Measurements from ENCODE around the gene ATP10A.
A peak's percentile ranks its signal among the peaks of the same experiment; 100 is the strongest.
"Not testable (repeated sequence)": the region's sequence is repeated elsewhere in the genome, so short reads cannot be mapped to it uniquely, and the experiment has no call there.

ATP10A gene

DNA sequence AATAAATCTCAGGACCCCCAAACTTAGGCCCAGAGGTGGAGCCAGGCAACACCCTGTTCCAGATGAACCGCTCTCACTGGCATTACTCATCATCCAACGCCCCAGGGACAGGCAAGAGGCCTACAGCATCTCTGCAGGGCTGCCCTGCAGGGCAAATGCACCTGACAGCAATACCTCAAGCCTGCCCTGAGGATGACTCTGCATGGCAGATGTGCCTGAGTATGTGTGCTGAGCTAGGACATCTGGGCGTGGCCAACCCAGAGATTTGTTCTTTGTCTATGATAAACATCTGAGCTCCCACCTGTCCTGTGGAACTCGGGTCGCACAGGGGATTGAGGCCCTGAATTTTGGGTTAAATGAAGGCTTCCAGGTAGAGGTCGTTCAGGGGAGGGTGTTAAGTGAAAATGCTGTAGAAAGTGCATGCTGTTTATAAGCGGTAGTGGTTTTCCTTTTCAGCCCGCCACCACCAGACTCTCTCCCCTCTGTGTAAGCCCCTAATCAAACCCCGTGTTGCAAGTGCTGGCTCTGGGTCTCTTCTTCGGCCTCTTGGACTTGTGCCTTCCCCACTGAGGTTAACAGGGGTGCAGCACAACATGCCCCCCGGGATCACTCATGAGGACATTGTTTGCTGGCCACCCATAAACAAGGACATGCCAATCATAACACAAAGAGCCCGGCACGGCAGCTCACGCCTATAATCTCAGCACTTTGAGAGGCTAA, 92.3 kb downstream of the ATP10A start:
- no peak for DNase-seq (ENCODE audit: low read depth)

DNA sequence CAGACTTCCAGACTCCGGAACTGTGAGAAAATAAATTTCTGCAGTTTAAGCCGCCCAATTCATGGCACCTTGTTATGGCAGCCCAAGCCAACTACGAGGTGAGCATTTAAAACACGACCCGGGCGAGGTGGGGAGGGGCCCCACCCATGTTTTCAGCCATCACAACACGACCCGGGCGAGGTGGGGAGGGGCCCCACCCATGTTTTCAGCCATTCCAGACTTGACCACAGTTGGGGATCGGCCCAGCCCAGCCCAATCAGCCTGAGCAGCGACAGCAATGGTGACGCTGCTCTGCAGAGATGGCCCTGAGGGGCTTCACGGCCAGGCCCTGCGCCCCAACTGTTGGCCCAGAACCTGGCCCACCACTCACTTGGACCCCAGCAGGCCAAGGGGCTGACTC, 93.1 kb downstream of the ATP10A start:
- no peak for DNase-seq (ENCODE audit: low read depth)

DNA sequence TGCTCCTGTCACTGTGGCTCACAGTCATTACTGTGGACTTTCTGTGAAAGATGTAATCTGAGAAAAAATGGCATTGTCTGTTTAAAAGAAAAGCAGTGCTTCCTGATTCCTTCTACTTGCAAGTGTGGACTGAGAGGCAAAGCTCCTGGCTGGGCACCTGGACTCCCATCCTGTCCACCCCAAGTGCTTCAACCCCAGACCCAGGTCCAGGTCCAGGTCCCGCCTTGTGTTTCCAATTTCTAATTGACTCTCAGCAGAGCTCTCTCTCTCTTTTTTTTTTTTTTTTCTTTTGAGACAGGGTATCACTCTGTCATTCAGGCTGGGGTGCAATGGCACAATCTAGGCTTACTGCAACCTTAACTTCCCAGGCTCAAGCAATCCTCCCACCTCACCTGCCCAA, 94.9 kb downstream of the ATP10A start:
- DNase-seq (ENCODE audit: low read depth), result no peak

DNA sequence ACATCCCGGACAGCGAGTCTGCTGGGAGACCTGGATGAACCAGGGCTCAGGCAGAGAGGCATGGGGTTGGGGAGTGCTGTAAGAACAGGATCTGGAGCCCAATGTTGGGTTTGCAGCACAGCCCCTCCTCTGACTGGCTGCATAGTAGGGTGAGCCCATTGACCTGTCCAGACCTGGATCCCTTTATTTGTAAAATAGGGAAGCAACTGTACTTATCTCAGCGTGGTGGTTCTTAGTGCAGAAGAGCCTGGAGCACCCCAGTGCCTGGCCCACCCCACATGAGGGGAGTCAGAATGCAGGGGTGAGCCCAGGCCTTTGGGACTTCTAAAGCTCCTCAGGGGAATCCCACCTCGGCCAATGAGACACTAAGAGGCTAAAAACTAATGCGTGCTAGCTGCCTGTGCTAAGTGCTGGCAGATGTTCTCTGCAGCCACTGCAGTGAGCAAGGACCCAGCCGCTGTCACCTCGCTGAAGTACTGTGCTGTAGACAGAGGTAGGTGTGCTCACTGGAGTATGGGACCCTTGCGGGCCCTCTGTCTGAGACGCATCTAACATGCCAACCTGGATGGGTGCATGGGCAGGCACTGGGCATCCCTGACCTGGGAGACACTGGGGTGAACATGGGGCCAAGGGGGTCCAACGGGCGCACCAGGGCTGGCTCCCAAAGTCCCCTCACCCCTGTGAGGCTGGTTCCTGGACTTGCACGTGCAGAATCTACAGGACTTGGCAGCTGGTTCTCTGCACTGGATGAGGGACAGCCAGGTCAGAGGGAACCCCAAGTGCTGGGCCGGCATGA, 95.6 kb downstream of the ATP10A start:
- no peak for DNase-seq (ENCODE audit: low read depth)

DNA sequence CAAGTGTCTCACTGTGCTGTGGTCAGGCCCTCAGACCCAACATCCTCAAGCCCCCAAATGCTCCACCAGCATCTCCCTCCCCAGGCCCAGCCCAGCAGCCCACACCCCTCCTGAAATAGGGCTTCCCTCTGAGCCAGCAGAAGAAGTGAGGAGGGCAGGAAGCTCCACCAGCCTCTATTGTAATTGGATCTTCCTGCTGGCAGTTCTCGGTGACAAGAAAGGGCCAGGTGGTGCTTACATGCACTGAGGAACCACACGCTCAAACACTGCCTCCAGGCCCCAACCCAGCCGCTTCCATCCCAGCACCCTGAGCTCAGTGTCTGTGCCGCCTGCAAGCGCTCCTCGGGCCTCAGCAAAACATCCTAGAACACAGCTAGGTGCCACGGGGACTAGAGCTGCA, 96.7 kb downstream of the ATP10A start:
- no peak for DNase-seq (ENCODE audit: low read depth)

DNA sequence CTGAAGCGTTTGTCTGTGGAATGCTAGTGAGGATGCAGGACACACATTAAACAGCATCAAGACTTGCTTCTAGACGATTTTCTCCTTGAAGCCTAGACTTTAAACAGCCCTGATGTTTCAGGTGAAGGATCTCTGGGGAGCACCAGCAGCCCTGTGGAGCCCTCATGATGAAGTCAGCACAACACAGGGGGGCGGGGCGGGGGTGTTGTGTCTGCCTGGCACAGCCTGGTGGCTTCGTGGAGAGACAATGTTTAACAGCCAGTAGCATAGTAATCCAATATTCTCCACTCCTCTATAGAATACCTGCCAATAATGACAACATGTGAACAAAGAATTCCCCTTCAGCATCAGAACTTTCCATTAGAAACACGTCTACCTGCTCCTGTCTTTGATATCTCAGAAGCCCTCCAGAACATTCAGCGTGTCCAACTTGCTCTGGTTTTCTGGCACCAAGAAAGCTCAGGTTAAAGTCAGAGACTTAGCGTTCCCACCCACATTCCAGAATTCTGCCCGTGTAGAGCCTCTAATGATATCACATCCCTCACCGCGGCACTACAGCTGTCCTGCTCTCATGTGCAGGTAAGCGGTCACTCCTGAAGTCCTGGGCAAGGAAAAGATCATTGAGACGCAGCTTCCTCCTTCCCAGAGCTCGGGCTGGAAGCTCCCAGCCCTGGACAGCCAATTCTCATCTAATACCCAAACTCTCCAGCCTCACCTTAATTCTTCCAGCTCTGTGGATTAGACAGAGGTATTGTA, 98.0 kb downstream of the ATP10A start:
- no peak for DNase-seq (ENCODE audit: low read depth)

DNA sequence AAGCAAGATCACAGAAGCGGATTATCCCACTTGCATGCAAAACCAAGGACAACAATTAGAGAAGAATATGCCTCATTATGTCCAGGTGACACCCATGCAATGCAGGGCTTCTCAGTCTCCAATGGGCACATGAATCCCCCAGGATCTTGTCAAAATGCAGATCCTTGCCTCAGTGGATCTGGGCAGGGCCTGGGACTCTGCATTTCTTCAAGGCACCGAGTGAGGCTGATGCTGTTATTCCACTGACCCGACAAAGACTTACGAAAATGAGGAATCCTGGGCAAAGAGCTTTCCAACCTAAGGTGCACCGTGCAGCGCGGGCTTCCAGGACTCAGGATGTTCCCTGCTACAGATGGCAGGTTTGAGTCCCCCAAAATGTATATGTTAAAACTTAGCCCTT, 99.2 kb downstream of the ATP10A start:
- DNase-seq (ENCODE audit: low read depth), result no peak

DNA sequence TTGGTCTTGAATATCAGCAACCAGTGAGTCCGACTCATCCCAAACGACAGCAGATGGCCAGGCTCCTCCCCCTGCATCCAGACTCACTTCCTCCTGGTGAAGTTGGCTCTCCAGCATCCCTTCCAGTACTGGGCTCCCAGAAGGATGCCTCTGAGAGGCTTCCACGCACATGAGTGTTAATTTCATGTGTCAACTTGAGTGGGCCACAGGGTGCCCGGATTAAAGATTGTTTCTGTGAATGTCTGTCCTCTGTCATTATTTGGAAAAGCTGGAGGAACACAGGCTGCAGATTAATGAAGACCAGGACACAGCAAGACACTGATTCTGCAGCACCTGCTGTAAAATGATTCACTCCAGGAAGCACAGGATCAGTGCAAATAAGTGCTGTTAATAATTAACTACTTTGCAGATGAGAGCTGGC, 99.8 kb downstream of the ATP10A start:
- DNase-seq (ENCODE audit: low read depth), result no peak

DNA sequence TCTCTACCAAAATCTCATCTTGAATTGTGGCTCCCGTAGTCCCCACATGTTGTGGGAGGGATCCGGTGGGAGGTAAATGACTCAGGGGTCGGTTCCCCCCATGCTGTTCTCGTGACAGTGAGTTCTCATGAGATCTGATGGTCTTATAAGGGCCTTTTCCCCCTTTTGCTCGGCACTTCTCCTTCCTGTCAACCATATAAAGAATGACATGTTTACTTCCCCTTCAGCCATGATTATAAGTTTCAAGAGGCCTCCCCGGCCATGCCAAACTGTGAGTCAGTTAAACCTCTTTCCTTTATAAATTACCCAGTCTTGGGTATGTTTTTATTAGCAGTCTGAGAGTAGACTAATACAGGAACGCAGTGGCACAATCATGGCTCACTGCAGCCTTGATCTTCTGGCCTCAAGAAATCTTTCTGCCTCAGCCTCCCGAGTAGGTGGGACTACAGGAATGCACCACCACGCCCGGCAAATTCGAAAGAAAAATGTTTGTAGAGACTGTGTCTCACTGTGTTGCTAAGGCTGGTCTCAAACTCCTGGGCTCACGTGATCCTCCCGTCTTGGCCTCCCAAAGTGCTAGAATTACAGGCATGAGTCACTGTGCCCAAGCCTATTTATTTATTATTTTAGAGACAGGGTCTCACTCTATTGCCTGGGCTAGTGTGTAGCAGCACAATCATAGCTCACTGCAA, 101.0 kb downstream of the ATP10A start:
- DNase-seq (ENCODE audit: low read depth), result no peak

DNA sequence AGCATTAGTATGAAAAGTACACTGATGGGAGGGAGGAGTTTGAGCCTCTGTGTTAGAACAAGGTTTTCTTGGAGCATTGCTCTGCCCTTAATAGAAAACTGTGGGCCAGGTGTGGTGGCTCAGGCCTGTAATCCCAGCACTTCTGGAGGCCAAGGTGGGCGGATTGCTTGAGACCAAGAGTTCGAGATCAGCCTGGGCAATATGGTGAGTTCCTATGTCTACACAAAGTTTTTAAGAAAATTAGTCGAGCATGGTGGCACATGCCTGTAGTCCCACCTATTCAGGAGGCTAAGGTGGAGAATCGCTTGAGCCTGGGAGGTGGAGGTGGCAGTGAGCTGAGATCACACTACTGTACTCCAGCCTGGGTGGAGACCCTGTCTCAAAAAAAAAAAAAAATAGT, 103.7 kb downstream of the ATP10A start:
- DNase-seq (ENCODE audit: low read depth), result no peak

DNA sequence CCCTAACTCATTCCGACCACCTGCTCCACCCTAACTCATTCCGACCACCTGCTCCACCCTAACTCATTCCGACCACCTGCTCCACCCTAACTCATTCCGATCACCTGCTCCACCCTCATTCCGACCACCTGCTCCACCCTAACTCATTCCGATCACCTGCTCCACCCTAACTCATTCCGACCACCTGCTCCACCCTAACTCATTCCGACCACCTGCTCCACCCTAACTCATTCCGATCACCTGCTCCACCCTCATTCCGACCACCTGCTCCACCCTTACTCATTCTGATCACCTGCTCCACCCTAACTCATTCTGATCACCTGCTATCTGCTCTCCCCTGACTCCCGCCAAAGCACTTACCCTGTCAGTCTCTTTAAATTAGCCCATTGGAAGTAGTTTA, 104.5 kb downstream of the ATP10A start:
- DNase-seq (ENCODE audit: low read depth), result not testable (repeated sequence)

DNA sequence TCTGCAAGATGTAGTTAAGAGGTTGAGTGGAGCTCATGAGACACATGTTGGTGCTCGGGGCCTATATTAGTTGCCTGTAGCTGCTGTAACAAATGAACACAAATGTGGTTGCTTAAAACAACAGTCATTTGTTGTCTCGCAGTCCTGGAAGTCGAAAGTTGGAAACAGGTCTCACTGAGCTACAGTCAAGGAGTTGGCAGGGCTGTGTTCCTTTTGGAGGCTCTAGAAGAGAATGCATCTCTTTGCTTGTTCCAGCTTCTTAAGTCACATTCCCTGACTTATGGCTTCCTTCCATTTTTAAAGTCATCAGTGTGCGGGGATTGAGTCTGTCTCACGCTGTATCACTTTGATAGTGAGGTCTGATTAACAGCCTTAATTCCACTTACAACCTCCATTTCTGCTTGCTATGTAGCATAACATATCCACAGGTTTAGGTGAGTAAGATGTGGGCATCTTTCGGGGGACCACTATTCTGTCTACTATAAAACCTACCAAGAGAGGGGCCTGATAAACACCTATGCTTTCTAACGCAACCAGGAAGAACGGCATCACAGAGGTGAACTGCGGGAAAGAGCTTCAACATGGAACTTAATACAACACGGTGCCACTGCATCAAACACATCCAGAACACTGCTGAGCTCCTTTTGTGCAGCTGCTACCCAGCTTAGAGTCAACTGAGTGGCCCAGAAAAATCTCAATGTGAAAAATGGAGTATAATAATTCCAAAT, 119.4 kb downstream of the ATP10A start:
- DNase-seq (ENCODE audit: low read depth), result no peak

DNA sequence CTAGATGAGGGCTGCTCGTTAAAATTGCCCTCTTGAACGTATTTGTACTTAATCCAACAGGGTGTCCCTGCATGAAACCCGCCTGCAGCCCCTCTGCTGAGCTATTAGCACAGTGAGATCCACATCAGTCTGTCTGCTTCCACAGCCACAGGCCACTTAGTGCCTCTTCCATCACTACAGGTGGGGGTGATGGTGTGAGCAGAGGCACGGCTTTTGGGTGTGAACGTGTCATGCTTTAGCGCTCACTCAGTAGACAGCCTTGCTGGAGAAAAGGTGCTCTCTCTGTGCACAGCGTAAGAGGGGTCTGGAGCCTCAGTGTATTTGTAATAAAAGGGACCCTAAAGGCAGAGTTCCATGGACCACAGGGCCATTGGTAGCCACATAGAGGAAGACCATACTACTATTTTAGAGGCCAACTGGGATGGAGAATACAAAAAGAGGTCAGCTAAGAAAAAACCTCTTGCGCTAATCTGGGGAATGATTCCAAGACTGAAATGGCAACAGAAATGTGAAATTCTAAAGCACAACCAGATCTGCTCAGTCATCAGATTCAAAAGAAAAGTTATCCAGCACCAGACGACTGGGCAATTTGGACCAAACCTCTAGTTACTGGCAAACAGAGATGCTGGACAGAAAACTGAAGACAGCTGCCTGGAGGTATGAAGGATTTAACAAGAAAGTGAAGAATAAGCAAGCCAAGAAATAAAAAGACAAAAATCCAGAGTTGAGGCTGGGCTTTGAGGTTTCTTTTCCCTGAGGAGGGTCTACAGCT, 120.2 kb downstream of the ATP10A start:
- DNase-seq (ENCODE audit: low read depth), result no peak

DNA sequence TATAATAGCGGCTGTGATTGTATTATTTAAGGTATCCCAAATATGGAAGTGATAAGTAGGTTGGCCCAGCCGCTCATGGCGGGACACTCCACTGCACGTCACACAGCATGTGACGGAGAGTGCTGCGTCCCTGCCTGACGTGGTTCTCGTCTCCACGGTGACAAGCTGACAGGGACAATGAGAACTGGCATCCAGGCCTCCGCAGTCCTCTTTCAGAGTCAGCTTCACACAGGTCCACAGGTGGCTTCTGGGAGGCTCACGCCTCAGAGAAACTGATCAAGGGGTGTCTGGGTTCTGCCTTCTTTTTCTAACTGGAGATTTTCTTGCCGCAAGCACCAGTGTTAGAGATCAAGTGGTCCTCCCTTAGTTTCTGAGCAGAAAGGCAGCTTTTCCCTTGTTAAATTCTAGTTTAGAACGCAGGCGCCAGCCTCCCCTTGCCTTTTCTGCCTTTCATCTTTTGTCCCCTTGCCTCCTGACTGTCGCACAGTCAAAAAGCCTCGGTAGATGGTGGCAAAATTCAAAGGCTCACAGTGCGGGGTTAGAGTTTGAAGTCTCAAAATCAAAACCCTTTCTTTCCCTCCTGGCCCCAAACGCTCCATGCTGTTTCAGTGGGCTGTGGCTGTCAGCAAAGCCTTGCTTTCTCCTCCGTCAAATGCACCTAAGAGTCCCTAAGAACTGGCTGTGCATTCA, 120.9 kb downstream of the ATP10A start:
- DNase-seq (ENCODE audit: low read depth), result no peak

DNA sequence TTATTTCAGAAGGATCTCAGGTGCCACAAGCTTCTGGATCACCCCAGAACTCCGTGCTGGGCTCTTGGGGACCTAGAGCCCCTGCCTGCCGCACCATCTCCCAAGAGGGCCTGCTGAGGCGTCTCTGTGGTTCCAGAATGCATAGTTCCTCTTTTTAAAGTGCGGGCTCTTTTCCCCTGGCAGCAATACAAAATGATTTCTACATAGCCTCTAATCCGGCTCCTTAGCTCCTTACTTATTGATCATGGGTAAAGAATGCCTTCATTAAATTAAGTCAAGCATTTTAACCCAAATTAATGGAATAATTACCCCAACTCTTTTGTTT, 121.9 kb downstream of the ATP10A start:
- DNase-seq (ENCODE audit: low read depth), result no peak

DNA sequence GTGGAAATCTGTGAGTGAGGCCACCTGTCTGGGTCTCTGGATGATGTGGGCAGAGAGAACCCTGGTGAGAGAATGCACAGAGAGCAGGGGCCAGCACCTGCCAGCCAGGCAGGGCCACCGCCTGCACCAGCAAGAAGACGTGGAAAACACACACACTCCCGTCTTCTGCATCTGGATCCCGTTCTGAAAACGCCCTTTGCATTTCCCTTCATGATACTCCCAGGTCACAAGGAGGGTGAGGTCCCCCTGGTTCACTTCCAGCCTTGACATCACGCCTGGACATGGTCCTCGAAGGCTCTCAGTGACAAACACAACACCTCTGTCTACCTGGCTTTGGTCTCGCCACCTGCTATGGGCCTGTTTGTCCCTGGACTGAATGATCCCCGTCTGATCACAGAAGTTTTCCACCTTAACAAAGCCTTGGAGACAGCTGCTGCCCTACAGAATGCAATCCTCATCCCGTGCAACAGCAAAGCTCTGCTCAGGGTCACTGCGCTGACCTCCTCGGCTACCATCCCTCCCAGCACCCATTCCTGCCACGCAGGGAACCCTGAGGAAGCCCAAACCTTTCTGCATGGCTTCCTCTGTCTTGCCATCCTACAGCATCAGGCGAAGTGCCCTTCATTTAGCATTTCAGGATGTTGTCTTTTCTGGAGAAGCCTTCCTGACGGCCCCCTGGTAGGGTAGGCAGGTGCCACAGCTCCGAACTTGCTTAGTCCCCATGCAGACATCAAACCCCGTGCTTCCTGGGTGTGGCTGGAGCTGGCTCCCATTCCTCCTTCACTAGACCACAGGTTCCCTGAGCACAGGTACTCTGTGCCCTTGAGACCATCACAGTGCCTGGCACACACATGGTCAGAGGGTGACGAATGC, 122.5 kb downstream of the ATP10A start:
- no peak for DNase-seq (ENCODE audit: low read depth)

DNA sequence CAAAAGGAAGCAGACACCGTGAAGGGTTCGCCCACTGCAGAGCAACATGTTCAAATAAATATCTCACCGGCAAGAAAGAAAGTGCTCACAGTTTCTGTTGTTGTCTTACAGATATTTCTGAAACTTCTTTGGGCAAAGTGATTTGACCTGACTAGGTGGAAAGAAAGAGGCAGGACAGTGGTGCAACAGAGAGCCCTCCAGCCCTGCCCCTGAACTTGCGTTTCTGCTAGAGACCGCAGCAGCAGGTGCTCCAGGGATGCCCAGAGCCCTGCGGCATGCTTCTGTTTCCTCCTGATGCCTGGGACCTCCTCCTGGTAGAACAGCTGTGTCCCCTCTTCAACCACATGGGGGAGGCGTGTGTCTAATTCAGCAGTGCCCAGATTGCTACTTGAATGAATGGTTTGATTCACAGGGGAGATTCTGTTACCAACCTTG, 123.4 kb downstream of the ATP10A start:
- peak; percentile 31 for DNase-seq (ENCODE audit: low read depth)

DNA sequence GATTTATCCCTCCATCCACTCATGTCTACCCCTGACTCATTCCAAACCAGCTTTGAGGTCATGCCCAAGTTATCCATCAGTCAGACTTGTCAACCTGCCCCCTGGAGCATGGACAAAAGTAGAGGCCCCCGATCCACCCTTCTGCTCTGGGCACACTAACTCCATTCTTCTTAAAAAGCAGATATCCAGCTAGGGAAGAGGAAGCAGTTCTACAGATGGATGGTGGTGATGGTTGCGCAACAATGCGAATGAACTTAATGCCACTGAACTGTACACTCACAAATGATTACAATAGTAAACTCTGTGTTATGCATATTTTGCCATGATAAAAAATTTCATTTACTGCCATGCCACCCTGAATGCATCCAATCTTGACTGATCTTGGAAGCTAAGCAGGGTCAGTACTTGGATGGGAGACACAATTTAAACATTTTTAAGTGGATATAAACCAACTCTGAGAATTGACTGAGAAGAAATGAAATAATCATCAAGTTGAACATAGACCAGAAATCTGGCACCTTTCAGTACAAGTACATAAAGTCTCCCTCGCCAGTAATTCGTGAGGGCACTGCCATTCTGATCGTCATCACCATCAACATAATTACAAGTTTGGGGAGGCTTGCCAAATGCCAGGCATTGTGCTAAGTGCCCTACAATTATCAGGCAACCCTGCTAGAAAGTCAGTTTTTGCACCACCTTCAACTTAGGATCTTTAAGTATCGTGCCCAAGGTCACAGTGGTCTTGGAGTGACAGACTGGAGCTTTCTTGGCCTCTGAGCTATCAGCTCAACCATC, 124.8 kb downstream of the ATP10A start:
- peak; percentile 17 for DNase-seq (ENCODE audit: low read depth)
